Right atrium auricular region (tissue), 2 donors: ENCODE measurements around the gene HMGCS2. TPM values are rescaled to one million over a fixed set of nuclear protein-coding genes. Genes with fewer than 3 reads are reported as not detected.

ENCODE experiments used
- DNase-seq: peaks from one replicate; pipeline ENCODE4 v3.0.0-alpha.2; 2019; ENCODE audit warnings: low spot score
- H3K27ac ChIP-seq, 2 donors: fragments of 200-600 bp; sonication (generic); 1 replicate in 1 of 2; 2 replicates in 1 of 2; pipeline ENCODE4 v1.5.1; 2016 to 2019
- H3K27me3 ChIP-seq, 2 donors: fragments of 200-600 bp; sonication (generic); one replicate each; pipeline versions ENCODE4 v1.5.1 to v1.6.0; 2017 to 2019
- H3K36me3 ChIP-seq: fragments of 200-600 bp; sonication (generic); one replicate; pipeline ENCODE4 v1.5.1; 2016
- H3K4me1 ChIP-seq, 2 donors: fragments of 200-600 bp; sonication (generic); one replicate each; pipeline versions ENCODE4 v1.5.1 to v1.6.0; 2017 to 2019
- H3K4me3 ChIP-seq, 2 donors: fragments of 200-600 bp; sonication (generic); 1 replicate in 1 of 2; 2 replicates in 1 of 2; pipeline ENCODE4 v1.5.1; 2017 to 2019; ENCODE audit warnings: mild to moderate bottlenecking in 1 of 2, moderate library complexity in 1 of 2
- H3K9me3 ChIP-seq, 2 donors: fragments of 200-600 bp; sonication (generic); one replicate each; pipeline ENCODE4 v1.5.1; 2019
- total RNA-seq, 2 donors: library from RNA; depleted of rRNA; stranded (reverse); fragments of >200 nt; gene quantifications; one replicate each; pipeline ENCODE4 v1.1.0, GENCODE V29; 2016
- TF ChIP-seq, protein P1 (sequence below), 2 donors: fragments of 200-600 bp; sonication (generic); IDR thresholded peaks; one replicate each; pipeline ENCODE4 v1.5.1; 2019; ENCODE audit warnings: antibody characterized with exemption in 2 of 2

The HMGCS2 gene
- total RNA-seq, 2 donors from 2014 or later, result 12.4 to 43.8 TPM

- Histone ChIP-seq H3K4me1 (peaks cover 0 to 34% of the 10 kb centered on the region in 2 donors), H3K36me3 (no peaks in the 10 kb centered on the region), H3K27me3 (no peaks in the 10 kb centered on the region), H3K9me3 (no peaks in the 10 kb centered on the region), H3K4me3 (no peak overlapping the region), H3K27ac (no peak overlapping the region)
- DNase-seq, result no peak
- TF ChIP-seq, protein P1, sequence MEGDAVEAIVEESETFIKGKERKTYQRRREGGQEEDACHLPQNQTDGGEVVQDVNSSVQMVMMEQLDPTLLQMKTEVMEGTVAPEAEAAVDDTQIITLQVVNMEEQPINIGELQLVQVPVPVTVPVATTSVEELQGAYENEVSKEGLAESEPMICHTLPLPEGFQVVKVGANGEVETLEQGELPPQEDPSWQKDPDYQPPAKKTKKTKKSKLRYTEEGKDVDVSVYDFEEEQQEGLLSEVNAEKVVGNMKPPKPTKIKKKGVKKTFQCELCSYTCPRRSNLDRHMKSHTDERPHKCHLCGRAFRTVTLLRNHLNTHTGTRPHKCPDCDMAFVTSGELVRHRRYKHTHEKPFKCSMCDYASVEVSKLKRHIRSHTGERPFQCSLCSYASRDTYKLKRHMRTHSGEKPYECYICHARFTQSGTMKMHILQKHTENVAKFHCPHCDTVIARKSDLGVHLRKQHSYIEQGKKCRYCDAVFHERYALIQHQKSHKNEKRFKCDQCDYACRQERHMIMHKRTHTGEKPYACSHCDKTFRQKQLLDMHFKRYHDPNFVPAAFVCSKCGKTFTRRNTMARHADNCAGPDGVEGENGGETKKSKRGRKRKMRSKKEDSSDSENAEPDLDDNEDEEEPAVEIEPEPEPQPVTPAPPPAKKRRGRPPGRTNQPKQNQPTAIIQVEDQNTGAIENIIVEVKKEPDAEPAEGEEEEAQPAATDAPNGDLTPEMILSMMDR (IDR thresholded peaks at IDR 0.05), result no peak
These were observed 53.2 kb downstream of the HMGCS2 start for GRCh38 chr1:119715542-119715941.

GRCh38 chr1:119714583-119714982 lies 54.1 kb downstream of the HMGCS2 start:
- Histone ChIP-seq H3K4me1 (peaks cover 0 to 34% of the 10 kb centered on the region in 2 donors), H3K9me3 (no peaks in the 10 kb centered on the region), H3K27me3 (no peaks in the 10 kb centered on the region), H3K4me3 (no peak overlapping the region), H3K27ac (peak overlapping the region; percentile 70 to 74), H3K36me3 (no peaks in the 10 kb centered on the region)
- TF ChIP-seq, protein P1 (IDR thresholded peaks at IDR 0.05), result no peak
- DNase-seq, result peak; percentile 61

DNA sequence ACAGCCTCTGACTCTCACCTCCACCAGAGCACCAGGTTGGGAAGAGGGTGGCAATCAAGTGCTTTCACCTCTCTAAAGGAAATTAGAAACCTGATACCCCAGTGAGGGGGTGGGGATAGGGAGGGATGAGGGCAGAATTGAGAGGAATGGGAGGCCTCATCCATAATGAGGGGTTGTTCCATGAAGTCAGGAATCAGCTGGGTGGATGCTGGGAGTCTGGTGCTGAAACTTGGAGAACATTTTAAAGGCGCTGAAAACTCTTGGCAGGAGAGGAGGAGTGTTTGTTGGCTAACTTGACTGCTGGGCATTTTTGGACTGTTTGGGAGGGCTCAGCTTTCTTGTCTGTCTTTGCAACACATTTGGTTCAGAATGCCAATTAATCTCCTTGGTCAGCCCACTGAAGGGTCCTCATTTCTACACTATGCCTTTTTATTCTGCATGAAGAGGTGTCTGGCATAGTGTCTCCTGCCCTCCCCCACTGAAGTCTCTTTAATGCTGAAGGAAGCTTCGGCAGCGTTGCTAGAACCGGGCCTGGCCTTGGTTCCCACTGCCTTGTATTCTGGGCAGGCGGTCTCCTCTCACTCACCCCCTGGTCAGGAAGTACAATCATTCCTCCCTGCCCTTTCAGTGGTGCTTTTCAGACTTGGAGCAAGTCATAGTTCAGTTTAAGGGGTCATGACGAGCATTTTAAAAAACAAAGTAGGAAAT lies 54.8 kb downstream of the HMGCS2 start:
- no peaks in the 10 kb centered on the region for H3K36me3 ChIP-seq
- TF ChIP-seq, protein P1 (IDR thresholded peaks at IDR 0.05), result no peak
- H3K4me1 ChIP-seq, result peaks cover 0 to 34% of the 10 kb centered on the region in 2 donors
- H3K27me3 ChIP-seq, result no peaks in the 10 kb centered on the region
- peak overlapping the region; percentile 70 to 74 for H3K27ac ChIP-seq
- H3K9me3 ChIP-seq, result no peaks in the 10 kb centered on the region
- peak overlapping the region in 1 of 2 donors; percentile 2 for H3K4me3 ChIP-seq
- no peak for DNase-seq

DNA sequence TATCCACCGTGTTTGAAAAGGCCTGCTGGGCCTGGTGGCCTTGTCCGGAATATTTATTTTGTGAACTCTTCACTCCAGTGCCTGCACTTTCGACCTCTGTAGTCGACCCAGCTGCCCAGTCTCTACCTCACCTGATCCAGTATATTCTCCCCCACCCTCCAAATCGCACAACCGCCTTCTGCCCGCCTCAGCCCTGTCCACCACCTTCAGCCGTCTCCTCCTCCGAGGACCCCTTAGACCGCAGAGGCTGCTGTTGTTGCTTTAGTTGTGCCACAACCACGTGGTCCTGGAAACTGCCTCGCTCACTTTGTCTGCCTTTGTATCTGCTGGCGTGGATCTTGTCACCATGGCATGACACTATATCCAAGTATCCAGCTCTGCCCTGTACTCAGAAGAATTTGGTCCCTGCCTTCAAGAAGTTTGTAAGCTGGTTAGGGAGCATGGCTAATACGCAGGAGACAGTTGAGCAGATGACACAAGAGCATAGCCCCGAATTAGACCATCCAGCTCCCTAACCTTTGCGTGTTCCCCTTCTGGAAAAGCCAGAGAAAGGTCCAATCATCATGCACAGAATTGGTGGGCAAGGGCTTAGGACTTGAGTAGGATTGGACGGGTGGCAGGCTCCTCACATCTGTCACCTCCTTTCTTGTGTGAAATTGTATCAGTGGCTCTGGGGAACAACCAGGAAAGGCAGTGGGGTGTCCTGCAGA lies 55.5 kb downstream of the HMGCS2 start:
- Histone ChIP-seq H3K36me3 (no peaks in the 10 kb centered on the region), H3K9me3 (no peaks in the 10 kb centered on the region), H3K4me1 (peaks cover 0 to 34% of the 10 kb centered on the region in 2 donors), H3K27me3 (no peaks in the 10 kb centered on the region), H3K27ac (peak overlapping the region; percentile 70 to 74), H3K4me3 (peak overlapping the region; percentile 46 to 59)
- peak; percentile 60 for DNase-seq
- TF ChIP-seq, protein P1 (IDR thresholded peaks at IDR 0.05), result no peak

DNA sequence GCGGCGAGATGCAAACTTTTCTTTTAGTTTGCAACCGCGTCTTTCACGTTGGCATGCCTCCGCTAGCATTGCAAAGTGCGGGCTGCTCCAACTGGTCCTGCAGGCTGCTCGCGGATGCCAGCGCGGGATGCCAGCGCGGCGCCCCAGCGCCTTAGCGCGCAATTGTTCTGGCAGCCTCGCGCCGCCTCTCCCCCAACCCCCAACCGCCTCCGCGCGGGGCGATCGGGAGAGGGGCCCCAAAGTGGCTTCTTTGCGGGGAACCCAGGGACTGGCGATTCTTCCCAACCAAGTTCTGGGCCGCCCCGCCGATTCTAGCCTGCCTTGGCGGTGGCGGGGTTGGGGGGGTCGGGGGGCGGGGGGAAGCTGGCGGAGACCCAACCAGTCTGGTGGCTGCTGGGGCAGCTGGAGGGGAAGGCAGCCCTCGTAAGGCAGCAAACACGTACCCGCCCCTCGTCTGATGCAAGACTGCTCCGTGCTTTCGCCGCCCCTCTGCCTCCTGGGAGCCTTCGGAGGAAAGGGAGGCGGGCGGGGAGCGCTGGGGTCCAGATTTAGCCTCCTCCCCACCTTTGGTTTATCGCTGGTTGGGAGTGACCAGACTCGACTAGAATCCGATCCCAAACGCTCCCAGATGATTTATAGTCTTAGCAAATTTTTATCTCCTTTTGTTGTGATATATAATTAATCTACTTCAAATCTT lies 56.2 kb downstream of the HMGCS2 start:
- H3K9me3 ChIP-seq, result no peaks in the 10 kb centered on the region
- DNase-seq, result peak; percentile 80
- H3K4me3 ChIP-seq, result peak overlapping the region; percentile 46 to 59
- TF ChIP-seq, protein P1 (IDR thresholded peaks at IDR 0.05), result no peak
- no peaks in the 10 kb centered on the region for H3K27me3 ChIP-seq
- H3K36me3 ChIP-seq, result no peaks in the 10 kb centered on the region
- peak overlapping the region; percentile 70 to 74 for H3K27ac ChIP-seq
- H3K4me1 ChIP-seq, result peaks cover 0 to 34% of the 10 kb centered on the region in 2 donors
